Right lobe of liver (tissue), 4 donors: ENCODE results near the gene NEMP2.

ENCODE experiments used
- CTCF ChIP-seq, 4 donors: fragments of 200-600 bp in 3 of 4; fragments of 450-650 bp in 1 of 4; IDR thresholded peaks; one replicate each; pipeline versions ENCODE4 v1.5.1 to v1.8.0; 2016 to 2022; ENCODE audit warnings: antibody characterized with exemption in 4 of 4, mild to moderate bottlenecking in 2 of 4
- POLR2A ChIP-seq: fragments of 450-650 bp; IDR thresholded peaks from one replicate; pipeline ENCODE4 v1.6.1; 2017; ENCODE audit warnings: antibody characterized with exemption, mild to moderate bottlenecking
- donor health status: DM: no; HTN: no; CAD: no.
- donor health status: DM: no; HTN: no; CAD: no.
- donor health status: DM: no; HTN: yes; CAD: no.

- no peak for TF ChIP-seq CTCF (IDR thresholded peaks at IDR 0.05)
- no peak for TF ChIP-seq POLR2A
Measured at GRCh38 chr2:190454795-190455194, 79.7 kb downstream of the NEMP2 start.
